ACHN (cell line): ENCODE measurements around the gene NELL1.

ENCODE experiments used
- DNase-seq: peaks from one replicate; pipeline ENCODE4 v3.0.0-alpha.2; 2015
- in situ Hi-C: cut with HindIII; loops from 2 replicates; pipeline ENCODE4 v1.10.0; 2017; ENCODE audit warnings: low sequenced_read_pairs, low pct_ligation_motif_present, low pct_unique_long_range_greater_than_20kb

Gene NELL1

GRCh38 chr11:20739577-20739976, 70.2 kb downstream of the NELL1 start:
- in situ Hi-C loops, result no loop called here
- DNase-seq, result no peak

- in situ Hi-C loops, result no loop called here
- DNase-seq, result peak; percentile 12
Measured at GRCh38 chr11:20754933-20755332, 85.5 kb downstream of the NELL1 start.

DNA sequence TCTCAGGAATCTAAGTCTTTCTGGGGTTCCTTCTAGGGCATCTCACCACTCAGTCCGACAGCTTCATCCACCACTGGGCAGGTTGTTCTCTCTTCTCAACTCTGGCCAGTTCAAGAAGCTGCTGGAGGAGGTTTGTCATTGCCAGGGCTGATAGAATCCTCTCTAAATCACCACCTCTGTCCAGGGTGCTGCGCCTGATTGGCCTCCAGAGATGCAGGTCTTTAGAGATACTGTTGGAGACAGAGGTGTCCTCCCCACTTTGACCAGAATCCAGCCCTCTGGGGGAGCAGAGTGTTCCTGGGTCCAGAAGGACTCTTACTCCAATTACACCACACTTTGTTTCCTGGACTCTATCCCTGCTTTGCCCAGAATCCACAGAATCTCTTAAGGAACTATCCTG, 90.2 kb downstream of the NELL1 start:
- no peak for DNase-seq
- in situ Hi-C loops, result no loop called here

DNA sequence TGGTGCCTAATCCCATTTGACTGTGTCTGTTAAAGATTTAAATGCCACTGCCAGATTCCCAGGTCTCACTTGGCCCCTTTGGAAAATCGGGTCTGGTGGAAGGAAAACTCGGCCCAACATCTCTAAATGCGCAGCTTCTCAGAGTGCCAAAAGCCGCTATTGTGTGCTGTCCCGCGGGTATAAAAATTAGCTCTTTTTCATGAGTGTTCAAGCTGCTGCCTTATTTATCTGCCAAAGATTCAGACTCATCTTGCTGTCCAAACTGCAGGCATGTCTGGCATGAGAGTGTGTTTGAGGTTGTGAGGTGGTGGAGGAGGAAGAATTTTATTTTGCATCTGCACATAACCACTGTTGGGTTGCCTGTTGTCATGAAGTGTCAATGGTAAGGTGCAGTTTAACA, 91.4 kb downstream of the NELL1 start:
- no peak for DNase-seq
- in situ Hi-C loops, result no loop called here

- no peak for DNase-seq
- in situ Hi-C loops, result no loop called here
Measured at GRCh38 chr11:20762116-20762844, 92.9 kb downstream of the NELL1 start.

DNA sequence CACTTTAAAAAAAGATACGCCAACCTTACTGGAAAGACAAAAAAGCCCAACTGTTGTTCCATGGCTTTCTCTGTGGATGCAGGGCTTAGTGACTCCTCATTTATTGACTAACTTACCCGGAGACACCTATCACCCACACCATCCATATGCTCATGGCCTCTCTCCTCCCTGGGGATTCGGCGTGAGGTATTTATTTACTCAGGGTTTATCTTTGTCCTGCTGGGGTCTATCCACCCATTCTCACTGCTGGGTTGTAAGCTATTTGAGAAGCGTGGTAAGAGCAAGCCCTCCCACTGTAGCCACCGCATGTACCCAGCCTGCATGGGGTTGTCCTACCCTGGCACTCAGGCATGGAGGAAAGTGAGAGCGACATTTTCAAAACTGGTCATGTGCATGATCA, 93.6 kb downstream of the NELL1 start:
- in situ Hi-C loops, result no loop called here
- DNase-seq, result no peak

GRCh38 chr11:20770414-20770946, 101.1 kb downstream of the NELL1 start:
- in situ Hi-C loops, result no loop called here
- DNase-seq, result no peak

DNA sequence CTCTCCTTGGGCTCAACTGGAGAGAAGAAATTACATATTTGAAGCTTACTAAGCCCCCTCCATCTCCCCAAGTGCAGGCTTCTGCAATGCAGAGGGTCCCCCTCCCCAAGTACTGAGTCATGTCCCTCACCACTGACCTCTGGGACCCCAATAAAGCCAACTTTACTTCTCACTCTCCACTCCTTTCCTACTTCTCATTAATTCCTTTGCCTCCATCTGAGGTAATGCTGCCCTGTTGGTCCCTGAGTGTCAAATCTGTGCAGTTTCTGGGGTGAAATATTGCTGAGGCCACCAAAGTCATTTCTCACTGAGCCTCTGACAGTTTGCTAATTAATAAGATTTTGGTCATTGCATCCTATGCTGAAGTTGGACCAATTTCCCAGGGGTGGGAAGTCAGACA, 101.6 kb downstream of the NELL1 start:
- DNase-seq, result no peak
- in situ Hi-C loops, result no loop called here

DNA sequence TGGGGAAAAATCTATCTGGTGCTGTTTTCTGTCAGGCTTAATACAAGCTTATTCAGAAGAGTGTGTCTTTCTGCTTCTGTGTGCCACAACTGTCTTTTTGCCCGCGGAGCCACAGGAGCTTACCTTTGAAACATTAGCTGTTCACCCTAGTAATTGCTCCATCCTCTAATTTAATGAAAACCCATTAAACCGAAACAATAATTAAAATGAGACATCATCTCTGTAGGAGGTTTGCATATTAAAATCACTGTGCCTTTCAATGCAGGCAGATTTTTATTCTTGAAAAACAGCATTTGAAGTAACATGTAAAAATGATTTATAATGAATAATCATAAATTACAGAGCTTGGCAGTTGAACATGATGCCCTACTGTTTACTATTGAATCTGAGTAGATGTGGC, 102.3 kb downstream of the NELL1 start:
- in situ Hi-C loops, result no loop called here
- no peak for DNase-seq

- DNase-seq, result no peak
- in situ Hi-C loops, result no loop called here
Measured at GRCh38 chr11:20775331-20775730, 105.9 kb downstream of the NELL1 start.

- in situ Hi-C loops, result no loop called here
- DNase-seq, result no peak
Measured at GRCh38 chr11:20782775-20783174, 113.4 kb downstream of the NELL1 start.

DNA sequence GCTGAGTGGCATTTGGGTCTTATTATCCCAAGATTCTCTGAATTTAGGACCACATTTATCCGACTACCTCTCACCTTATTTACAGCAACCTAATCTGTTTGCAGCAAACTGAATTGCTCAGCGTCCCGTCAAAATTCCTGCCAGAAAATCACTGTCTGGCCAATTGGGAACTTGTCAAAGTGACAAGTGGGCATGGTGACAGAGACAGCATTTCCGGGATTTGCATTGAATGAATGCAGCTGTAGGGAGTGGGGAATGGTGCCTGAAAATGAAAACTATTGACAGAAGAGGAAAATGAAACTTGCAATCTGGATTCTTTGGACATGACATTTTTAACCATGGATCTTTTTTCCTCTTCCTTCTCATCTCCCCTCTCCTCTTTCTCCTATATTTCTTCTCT, 113.8 kb downstream of the NELL1 start:
- in situ Hi-C loops, result no loop called here
- DNase-seq, result no peak

DNA sequence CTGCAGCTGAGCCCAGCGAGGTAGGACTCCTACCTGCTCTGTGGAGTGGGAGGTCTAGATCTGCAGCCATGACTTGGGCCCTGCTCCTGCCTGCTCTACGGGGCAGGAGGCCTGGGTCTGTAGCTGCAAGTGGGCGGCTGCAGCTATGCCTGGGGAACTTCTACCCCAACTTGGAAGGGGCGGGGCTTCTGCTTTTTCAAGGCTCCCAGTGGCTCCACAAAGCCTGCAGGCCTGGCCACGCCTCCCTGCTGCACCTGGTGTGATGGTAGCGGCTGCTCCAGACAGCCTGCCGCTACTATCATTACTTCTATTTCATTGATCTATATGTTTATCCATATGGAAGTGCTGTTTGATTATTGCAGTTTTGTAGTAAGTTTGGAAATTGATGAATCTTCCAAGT, 121.2 kb downstream of the NELL1 start:
- in situ Hi-C loops, result no loop called here

GRCh38 chr11:20795005-20795404, 125.6 kb downstream of the NELL1 start:
- in situ Hi-C loops, result no loop called here
- no peak for DNase-seq

More for the DNA sequence above, 121.2 kb downstream of the NELL1 start:
- DNase-seq, result no peak

- in situ Hi-C loops, result no loop called here
- no peak for DNase-seq
Measured at GRCh38 chr11:20808328-20808727, 138.9 kb downstream of the NELL1 start.

- DNase-seq, result no peak
- in situ Hi-C loops, result no loop called here
Measured at GRCh38 chr11:20821046-20821445, 151.7 kb downstream of the NELL1 start.

DNA sequence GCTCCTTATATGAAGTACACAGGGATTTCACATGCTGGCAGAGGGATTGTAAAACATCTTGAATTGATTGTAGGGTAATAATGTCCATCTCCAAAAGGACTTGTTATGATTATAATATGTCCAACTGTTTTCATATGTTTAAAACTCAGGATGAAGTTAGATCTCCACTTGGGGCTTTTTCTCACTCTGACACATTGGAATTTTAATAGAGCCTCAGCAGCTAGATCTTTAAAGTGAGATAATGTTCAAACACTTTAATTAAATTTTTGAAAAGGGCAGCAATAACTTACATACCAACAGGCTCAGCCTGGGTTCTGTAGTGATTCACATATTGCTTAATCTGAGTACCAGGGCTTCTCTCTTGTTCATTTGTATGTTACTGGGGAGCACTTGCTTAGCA, 152.1 kb downstream of the NELL1 start:
- DNase-seq, result no peak
- in situ Hi-C loops, result no loop called here

DNA sequence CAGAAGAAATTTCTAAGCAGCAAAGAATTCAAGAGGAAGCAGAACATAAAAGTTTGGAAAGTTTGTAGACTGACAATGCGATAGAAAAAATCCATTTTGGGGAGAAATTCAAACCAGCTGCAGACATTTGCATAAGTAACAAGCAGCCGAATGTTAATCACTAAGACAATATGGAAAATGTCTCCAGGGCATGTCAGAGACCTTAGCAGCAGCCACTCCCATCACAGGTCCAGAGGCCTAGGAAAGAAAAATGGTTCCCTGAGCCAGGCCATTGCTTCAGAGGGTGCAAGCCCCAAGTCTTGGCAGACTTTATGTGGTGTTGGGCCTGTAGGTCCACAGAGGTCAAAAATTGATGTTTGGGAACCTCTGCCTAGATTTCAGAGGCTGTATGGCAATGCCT, 155.4 kb downstream of the NELL1 start:
- in situ Hi-C loops, result no loop called here

GRCh38 chr11:20835561-20835960, 166.2 kb downstream of the NELL1 start:
- in situ Hi-C loops, result no loop called here
- DNase-seq, result no peak

More for the DNA sequence above, 155.4 kb downstream of the NELL1 start:
- no peak for DNase-seq

GRCh38 chr11:20839231-20839630, 169.8 kb downstream of the NELL1 start:
- no peak for DNase-seq
- in situ Hi-C loops, result no loop called here
